Measurements from ENCODE around the gene TAF1B. TPM values are rescaled to one million over a fixed set of nuclear protein-coding genes. Genes with fewer than 3 reads are reported as not detected.
"Not testable (repeated sequence)": the region's sequence is repeated elsewhere in the genome, so short reads cannot be mapped to it uniquely, and the experiment has no call there.

TAF1B gene
- total RNA-seq, 1 donor = 49.3 TPM

GRCh38 chr2:9857814-9858729 lies 14.8 kb downstream of the TAF1B start:
- no peak for TF ChIP-seq CTCF (IDR thresholded peaks at IDR 0.05; ENCODE audit: insufficient read depth, low read length)
- no peak for DNase-seq (ENCODE audit: low read depth)

GRCh38 chr2:9858730-9859068 lies 15.4 kb downstream of the TAF1B start:
- no peak for DNase-seq (ENCODE audit: low read depth)
- no peak overlapping the region for H3K4me3 ChIP-seq (ENCODE audit: low read depth, low read length)
- TF ChIP-seq CTCF (IDR thresholded peaks at IDR 0.05; ENCODE audit: insufficient read depth, low read length) = no peak

More at GRCh38 chr2:9857814-9858729, 14.8 kb downstream of the TAF1B start:
- no peak overlapping the region for H3K4me3 ChIP-seq (ENCODE audit: low read depth, low read length)

GRCh38 chr2:9860922-9861580 lies 17.8 kb downstream of the TAF1B start:
- DNase-seq (ENCODE audit: low read depth); H3K4me3 ChIP-seq (ENCODE audit: low read depth, low read length): not testable (repeated sequence)

GRCh38 chr2:9867881-9868280 lies 24.6 kb downstream of the TAF1B start:
- no peak for DNase-seq (ENCODE audit: low read depth)
- TF ChIP-seq CTCF (IDR thresholded peaks at IDR 0.05; ENCODE audit: insufficient read depth, low read length) = no peak
- no peak overlapping the region for H3K4me3 ChIP-seq (ENCODE audit: low read depth, low read length)

- no peak for TF ChIP-seq CTCF (IDR thresholded peaks at IDR 0.05; ENCODE audit: insufficient read depth, low read length)
- DNase-seq (ENCODE audit: low read depth) = no peak
- H3K4me3 ChIP-seq (ENCODE audit: low read depth, low read length) = no peak overlapping the region
Observed at GRCh38 chr2:9873337-9873736, 30.1 kb downstream of the TAF1B start.

- TF ChIP-seq CTCF (IDR thresholded peaks at IDR 0.05; ENCODE audit: insufficient read depth, low read length) = no peak
- no peak overlapping the region for H3K4me3 ChIP-seq (ENCODE audit: low read depth, low read length)
- DNase-seq (ENCODE audit: low read depth) = no peak
Observed at GRCh38 chr2:9877026-9877425, 33.8 kb downstream of the TAF1B start.

GRCh38 chr2:9877726-9878125 lies 34.5 kb downstream of the TAF1B start:
- TF ChIP-seq CTCF (IDR thresholded peaks at IDR 0.05; ENCODE audit: insufficient read depth, low read length) = no peak
- no peak overlapping the region for H3K4me3 ChIP-seq (ENCODE audit: low read depth, low read length)
- DNase-seq (ENCODE audit: low read depth) = no peak

All from fibroblast of the aortic adventitia (primary cell).